Glomerular visceral epithelial cell (primary cell): ENCODE results near the gene HES2.
"Not testable (repeated sequence)": the region's sequence is repeated elsewhere in the genome, so short reads cannot be mapped to it uniquely, and the experiment has no call there.

Experiments
- DNase-seq: peaks from one replicate; pipeline ENCODE4 v3.0.0-alpha.2; 2016; ENCODE audit errors: extremely low spot score

HES2 gene

GRCh38 chr1:6419804-6420453 lies at the start of gene HES2:
HES2 (minus strand) TSS chr1:6419919; CDS start chr1:6419820, 99 bp downstream.
- DNase-seq = no peak

GRCh38 chr1:6468729-6469461 lies 49.2 kb upstream of the HES2 start:
- DNase-seq = no peak

DNA sequence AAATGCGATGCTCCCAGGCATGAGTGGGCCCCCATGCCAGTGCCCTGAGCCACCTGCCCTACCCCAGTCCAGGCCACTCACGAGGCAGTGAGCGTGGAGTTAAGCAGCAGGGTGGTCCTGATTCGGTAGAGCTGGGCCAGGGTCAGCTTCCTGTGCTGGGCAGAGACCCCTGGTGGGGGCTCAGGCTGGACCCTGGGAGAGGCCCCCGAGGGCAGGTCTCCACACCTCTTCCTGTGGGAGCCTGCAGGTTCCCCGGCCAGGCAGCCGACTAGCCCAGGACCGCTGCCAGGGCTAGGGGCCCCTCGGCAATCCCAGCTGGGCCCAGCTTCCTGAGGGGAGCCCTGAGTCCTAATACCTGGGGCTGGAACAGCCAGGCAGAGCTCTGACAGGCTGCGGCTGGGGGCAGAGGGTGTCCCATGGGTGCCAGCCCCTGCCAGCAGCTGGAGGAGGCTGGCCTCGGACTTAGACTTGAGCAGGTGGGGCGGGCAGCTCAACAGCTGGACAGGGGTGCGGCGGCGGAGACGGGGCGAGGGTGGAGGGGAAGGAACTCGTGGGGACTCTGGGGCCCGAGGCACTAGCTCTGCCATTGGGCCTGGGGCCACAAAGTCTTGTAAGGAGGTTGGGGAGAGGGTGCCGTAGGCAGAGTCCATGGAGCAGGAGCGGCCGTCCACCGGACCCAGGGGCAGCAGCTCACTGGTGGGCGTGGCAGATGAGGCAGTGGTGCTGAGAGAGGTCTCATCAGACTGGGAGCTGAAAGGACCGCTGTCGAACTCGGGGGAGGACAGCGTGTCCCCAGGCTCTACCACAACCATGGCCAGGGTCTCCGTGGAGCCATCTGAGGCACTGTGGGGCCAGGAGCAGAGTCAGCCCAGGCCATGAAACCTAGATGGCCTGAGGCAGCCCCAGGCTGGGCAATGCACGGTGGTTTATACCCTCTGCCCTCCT lies 48.3 kb upstream of the HES2 start:
- DNase-seq = no peak

- no peak for DNase-seq
Measured at GRCh38 chr1:6467224-6467623, 47.5 kb upstream of the HES2 start.

- DNase-seq = no peak
Measured at GRCh38 chr1:6466751-6467150, 47.0 kb upstream of the HES2 start.

DNA sequence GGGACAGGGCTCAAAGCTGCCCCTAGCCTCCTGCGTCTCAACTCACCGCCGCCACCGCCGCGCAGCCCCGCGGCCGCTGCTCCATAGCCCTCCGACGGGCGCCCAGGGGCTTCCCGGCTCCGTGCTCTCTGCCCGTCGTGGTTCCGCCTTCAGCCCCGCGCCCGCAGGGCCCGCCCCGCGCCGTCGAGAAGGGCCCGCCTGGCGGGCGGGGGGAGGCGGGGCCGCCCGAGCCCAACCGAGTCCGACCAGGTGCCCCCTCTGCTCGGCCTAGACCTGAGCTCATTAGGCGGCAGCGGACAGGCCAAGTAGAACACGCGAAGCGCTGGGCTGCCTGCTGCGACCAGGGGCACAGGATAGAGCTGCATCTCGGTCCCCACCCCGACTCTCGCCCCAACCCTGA lies 46.3 kb upstream of the HES2 start, which contains the start of gene TNFRSF25:
Gene TNFRSF25, minus strand, starts transcription at position 151 of the 400 bp plus-strand sequence. Its CDS starts 66 bp downstream, at position 85.
- DNase-seq = no peak

GRCh38 chr1:6465461-6466005 lies 45.8 kb upstream of the HES2 start:
- no peak for DNase-seq

- no peak for DNase-seq
Measured at GRCh38 chr1:6464915-6465314, 45.2 kb upstream of the HES2 start.

GRCh38 chr1:6464514-6464836 lies 44.8 kb upstream of the HES2 start:
- no peak for DNase-seq

- no peak for DNase-seq
Measured at GRCh38 chr1:6463120-6463412, 43.3 kb upstream of the HES2 start.

GRCh38 chr1:6462412-6463119 lies 42.8 kb upstream of the HES2 start:
- DNase-seq = no peak

DNA sequence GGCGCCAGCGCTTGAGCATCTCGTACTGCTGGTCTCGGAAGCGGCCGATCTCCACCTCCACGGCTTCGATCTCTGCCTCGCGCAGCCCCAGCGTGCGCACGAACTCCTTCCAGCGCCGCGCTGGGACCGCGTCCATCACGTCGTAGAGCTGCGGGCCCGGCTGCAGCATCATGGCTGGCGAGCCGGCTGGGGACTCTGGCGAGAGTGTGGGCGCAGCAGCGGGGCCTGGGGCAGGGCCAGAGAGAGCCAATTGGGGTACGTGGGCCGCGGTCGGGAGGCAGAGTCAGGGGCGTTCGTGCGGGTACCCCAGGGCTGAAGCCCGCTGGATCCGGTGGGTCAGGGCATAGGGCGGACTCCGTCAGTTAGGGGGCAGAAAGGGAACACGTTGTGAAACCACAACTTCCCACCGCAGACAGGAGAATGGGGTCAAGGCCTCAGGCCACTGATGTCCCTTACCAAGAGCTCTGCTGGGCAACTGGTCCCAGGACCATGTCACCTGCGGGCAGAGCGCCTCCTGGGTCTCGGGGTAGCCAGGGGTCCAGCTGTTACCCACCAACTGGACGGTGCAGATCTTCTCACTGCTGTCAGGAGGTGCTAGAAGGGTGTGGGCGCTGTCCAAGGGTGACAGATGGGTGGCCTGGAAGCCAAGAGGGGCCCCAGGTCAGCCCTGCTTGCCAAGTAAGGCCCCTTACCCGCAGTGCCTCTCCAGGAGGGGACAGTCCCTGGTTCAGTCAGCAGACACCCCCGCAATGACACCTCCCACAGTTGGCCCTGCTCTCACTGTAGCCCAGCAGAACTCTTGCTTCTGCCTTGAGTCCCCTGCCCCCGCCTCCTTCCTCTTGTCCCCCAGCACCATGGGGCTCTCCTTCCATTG lies 42.1 kb upstream of the HES2 start:
- no peak for DNase-seq

DNA sequence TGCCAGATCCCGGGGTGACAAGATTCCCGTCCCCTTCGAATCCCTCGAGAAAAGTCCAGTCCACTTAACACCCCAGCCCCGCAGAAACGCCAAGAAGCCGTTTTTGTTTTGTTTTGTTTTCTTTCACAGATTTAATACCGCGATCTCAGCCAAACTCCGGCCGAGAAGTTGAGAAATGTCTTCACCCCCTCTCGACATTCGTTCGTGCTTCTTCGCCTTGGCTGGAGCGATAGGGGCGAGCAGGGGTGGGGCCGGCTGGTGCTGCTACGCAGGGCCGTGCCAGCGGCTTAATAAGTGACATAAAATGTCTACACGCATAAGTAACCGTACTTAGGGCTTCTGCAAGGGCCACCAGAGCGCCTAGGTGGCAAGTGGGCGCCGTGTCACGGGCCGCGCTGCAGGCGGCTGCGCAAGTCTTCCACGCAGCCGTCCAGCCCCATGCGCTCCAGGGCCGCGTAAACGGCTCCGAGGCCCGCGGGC lies 41.4 kb upstream of the HES2 start:
- DNase-seq = no peak

DNA sequence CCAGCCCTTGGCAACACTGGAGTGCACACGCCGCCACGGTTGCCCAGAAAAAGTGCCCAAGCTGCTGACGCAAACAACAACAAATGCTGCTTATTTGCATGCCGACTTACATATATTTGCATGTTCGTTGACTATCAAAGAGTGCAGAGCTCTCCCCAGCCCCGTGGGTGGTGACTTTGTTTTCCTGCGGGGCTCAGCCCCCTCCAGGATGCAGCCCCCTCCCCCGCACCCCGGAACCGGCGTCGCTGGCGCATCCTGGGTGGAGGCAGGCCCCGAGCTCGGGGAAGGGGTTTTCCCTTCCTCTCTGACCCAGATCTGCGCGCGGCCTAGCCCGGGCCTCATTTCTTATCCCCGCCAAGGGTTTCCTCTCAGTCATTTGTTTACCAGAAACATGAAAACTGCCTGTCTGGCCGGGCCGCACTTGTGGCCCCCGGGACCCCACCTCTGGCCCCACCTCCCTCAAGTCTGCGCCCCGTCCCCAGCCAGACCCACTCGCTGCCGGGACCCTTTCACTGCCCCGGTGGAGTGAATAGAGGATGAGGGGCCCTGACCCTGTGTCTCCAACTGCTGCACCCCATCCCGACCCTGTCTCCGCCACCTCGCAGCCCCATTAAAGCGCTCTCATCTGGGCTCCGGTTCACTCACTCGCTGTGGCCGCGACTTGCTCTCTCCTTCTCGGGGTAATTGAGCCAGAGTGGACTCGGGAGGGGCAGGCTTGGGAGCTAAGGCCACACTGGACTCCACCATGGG lies 40.8 kb upstream of the HES2 start:
- DNase-seq = no peak

DNA sequence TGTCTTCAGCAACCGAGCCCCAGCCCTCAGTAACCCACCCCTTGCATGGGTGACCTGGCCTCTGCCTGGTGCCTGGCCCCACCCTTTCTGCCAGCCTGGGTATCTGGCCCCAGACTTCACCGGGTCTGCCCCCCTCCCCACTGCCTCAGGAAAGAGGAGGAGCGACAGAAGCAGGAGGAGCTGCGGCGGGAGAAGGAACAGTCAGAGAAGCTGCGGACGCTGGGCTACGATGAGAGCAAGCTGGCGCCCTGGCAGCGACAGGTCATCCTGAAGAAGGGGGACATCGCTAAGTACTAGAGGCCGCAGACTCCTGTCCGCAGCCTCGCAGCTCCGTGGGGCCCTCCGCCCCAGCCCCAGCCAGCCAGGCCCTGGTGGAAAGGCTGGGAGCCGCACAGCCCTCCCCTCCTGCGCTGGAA lies 40.1 kb upstream of the HES2 start:
- no peak for DNase-seq

- DNase-seq = no peak
Measured at GRCh38 chr1:6456800-6457466, 37.2 kb upstream of the HES2 start.

- not testable (repeated sequence) for DNase-seq
Measured at GRCh38 chr1:6455752-6456520, 36.2 kb upstream of the HES2 start.
